ENCODE results near the gene MBD3L4.

DNA sequence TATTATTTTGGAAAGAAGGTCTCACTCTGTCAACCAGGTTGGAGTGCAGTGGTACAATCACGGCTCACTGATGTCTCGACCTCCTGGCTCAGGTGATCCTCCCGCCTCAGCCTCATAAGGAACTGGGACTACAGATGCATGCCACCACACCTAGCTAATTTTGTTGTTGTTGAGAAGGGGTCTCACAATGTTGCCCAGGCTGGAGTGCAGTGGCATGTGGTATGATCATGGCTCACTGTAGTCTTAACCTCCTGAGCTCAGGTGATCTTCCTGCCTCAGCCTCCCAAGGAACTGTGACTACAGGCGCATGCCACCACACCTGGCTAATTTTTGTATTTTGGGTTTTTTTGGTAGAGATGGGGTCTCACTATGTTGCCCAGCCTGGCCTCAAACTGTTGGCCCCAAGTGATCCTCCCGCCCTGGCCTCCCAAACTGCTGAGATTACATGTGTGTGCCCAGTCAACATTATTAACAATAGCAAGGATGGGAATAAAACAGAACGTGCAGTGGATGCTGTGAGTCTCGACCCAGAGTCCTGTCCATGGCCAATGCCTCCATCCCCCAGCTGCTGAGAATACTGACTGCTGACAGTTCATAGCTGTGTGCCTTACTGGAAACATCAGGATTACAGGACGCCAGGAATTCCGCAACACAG lies 23.9 kb upstream of the MBD3L4 start:
- TF ChIP-seq, protein P1, sequence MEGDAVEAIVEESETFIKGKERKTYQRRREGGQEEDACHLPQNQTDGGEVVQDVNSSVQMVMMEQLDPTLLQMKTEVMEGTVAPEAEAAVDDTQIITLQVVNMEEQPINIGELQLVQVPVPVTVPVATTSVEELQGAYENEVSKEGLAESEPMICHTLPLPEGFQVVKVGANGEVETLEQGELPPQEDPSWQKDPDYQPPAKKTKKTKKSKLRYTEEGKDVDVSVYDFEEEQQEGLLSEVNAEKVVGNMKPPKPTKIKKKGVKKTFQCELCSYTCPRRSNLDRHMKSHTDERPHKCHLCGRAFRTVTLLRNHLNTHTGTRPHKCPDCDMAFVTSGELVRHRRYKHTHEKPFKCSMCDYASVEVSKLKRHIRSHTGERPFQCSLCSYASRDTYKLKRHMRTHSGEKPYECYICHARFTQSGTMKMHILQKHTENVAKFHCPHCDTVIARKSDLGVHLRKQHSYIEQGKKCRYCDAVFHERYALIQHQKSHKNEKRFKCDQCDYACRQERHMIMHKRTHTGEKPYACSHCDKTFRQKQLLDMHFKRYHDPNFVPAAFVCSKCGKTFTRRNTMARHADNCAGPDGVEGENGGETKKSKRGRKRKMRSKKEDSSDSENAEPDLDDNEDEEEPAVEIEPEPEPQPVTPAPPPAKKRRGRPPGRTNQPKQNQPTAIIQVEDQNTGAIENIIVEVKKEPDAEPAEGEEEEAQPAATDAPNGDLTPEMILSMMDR (conservative IDR thresholded peaks at IDR 0.05; ENCODE audit: low read length), result no peak
- TF ChIP-seq EZH2phosphoT487 (IDR thresholded peaks at IDR 0.05; ENCODE audit: borderline replicate concordance, low read depth, low read length), result no peak

All from OCI-LY7 (cell line).